SHP77 (cell line): Measurements from ENCODE around the gene KCNMB3.
A peak's percentile ranks its signal among the peaks of the same experiment; 100 is the strongest.
"Not testable (repeated sequence)": the region's sequence is repeated elsewhere in the genome, so short reads cannot be mapped to it uniquely, and the experiment has no call there.

Experiments
- DNase-seq, 2 experiments: peaks; one replicate each; lab custom pipeline; 2025; lab: John Stamatoyannopoulos, UW

KCNMB3 gene

DNA sequence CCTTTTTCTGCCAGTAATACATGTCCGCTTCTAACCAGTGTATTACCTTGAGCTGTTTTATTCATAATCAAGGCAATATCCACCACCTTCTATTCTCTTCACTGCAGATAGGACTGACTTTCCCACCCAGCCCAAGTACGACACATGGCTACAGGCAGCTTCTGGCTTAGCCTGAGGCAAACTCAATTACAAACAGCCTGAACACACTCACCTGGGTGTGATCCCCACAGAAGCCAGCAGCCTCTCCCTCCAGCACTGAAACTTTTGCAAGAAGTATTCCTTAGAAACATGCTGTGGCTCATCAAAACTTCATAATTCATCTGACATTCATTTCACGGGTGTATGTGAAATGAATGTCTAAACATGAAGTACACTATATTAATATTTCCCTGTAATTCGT, 13.5 kb upstream of the KCNMB3 start:
- DNase-seq = no peak

- DNase-seq = no peak
These were observed 12.2 kb upstream of the KCNMB3 start for GRCh38 chr3:179263134-179263533.

GRCh38 chr3:179260949-179261765, 10.2 kb upstream of the KCNMB3 start:
- peak; percentile 66 to 80 for DNase-seq

- DNase-seq = not testable (repeated sequence)
These were observed 9.2 kb upstream of the KCNMB3 start for GRCh38 chr3:179259959-179260756.

DNA sequence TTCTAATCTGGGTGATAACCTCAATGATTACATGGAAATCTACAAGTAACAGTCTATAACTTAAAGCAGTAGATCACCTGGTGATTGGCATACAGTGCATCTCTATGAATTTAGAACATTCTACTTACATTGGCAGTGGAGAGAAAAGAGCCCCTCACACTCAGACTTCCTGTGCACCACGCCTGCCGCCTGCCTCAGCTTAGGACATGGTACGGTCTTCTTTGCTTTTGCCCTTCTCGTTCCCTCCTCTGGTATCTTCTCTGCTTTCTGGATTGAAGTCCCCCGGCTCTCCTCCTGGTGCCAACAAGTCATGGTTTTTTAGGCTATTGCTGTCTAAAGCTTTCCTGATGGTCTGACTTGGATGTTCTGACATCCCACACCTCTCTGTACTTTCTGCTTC, 7.9 kb upstream of the KCNMB3 start:
- peak in 1 of 2 experiments; percentile 12 for DNase-seq

DNA sequence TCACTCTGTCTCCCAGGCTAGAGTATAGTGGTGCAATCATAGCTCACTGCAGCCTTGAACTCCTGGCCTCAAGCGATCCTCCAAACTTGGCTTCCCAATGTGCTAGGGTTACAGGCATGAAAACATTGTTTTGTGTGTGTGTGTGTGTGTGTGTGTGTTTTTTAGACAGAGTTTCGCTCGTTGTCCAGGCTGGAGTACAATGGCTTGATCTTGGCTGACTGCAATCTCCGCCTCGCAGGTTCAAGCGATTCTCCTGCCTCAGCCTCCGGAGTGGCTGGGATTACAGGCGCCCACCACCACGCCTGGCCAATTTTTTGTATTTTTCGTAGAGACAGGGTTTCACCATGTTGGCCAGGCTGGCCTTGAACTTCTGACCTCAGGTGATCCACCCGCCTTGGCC, 6.8 kb upstream of the KCNMB3 start:
- DNase-seq = not testable (repeated sequence)

- DNase-seq = no peak
These were observed 5.9 kb upstream of the KCNMB3 start for GRCh38 chr3:179256813-179257212.

- no peak for DNase-seq
These were observed 3.5 kb downstream of the KCNMB3 start for GRCh38 chr3:179247289-179248015.

GRCh38 chr3:179244878-179245277, 6.0 kb downstream of the KCNMB3 start:
- DNase-seq = no peak

DNA sequence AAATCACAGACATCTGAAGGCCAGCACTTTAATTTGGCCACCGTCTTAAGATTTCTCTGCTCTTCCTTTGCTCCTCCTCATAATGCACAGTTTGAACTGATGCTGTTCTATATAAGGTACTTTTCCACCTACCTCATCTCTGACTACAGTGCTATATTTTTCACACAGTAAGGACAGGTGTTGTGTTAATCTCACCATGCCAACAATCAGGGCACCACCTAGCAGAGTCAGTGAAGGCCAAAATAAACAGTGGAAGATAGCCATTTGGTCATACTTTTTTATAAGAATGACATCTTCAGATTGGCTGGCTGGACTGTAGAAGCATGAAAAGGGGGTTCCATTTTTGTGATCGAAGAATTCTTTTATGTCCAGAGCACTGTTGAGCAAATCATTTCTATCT, 8.1 kb downstream of the KCNMB3 start:
- DNase-seq = not testable (repeated sequence)

DNA sequence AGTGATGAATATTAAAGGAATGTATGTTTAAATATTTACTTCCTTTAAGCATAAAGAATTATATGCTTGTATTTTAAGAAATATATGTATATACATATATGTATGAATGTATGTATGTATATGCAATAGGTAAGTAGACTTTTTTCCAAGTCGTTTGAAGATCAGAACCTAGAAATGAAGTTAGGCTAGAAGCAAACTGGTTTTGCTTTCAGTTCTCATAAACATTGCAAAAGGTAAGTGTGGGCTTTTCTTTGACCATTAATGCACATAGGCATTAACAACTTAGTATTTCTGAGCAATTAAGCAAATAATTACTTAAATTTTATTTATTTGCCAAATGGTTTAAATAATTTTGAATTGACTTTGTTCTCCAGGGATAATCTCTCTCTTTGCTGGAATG, 10.6 kb downstream of the KCNMB3 start:
- DNase-seq = not testable (repeated sequence)

- no peak for DNase-seq
These were observed 14.1 kb downstream of the KCNMB3 start for GRCh38 chr3:179236669-179237301.

- no peak for DNase-seq
These were observed 16.7 kb downstream of the KCNMB3 start for GRCh38 chr3:179234199-179234598.

DNA sequence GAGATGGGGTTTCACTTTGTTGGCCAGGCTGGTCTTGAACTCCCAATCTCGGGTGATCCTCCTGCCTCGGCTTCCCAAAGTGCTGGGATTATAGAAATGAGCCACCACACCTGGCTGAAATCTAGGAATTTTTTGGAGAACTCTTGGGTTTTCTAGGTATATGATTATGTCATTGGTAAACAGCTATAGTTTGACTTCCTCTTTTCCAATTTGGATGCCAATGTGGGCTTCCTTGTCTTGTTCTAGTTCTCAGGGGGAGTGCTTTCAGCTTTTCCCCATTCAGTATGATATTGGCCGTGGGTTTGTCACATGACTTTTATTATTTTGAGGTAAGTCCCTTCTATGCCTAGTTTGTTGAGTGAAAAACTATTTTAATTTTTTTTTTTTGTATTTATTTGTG, 17.9 kb downstream of the KCNMB3 start:
- DNase-seq = no peak

DNA sequence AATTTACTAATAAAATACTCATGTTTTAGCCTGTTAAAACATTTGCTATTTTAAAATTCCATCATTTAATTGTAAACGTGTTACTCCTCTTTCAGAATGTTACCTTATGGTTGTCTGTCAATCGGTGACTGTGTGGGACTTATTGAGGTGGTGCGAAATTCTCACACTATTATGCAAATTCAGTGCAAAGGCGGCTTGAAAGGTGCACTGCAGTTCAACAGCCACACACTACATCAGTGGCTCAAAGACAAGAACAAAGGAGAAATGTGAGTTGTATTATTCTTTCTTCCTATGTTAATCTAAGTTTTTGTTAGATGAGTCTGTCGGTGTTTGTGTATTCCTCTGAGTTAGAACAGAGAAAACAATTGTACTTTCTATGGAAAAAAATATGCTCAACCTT, 21.7 kb downstream of the KCNMB3 start:
- DNase-seq = no peak

GRCh38 chr3:179227349-179227748, 23.6 kb downstream of the KCNMB3 start:
- DNase-seq = no peak

DNA sequence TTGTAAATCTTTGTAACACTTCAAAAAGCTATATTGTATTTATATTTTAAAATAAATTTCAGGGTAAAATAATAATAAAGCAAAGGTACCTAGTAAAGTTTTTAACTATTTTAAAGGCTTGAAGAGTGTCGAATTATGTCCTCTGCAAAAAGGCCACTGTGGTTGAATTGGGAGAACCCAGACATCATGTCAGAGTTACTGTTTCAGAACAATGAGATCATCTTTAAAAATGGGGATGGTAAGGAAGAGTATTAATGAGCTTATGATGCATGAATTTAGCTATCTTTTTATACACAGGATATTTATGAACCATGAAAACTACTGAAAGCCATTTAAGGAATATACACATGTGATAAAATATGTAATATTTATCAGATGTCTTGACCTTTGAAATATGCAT, 26.3 kb downstream of the KCNMB3 start:
- DNase-seq = no peak

DNA sequence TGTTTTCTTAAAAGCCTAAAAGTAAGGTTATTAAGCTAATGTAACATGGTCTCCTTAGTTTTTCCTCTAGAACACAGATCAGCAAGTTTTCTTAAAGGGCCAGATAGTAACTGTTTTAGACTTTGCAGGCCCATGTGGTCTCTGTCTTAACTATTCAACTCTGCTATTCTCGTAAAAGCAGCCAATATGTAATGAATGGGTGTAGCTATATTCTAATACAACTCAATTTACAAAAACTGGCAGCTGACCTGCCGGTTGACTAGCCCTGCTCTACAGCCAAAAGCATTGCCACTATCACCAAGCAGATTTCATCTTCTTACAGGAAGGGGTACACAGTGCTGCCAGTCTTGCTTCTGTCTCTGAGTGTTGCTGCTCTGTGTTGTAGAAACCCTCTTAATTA, 27.4 kb downstream of the KCNMB3 start:
- DNase-seq = no peak

GRCh38 chr3:179218213-179218612, 32.7 kb downstream of the KCNMB3 start:
- not testable (repeated sequence) for DNase-seq

GRCh38 chr3:179215550-179215949, 35.4 kb downstream of the KCNMB3 start:
- DNase-seq = not testable (repeated sequence)

- no peak for DNase-seq
These were observed 50.1 kb downstream of the KCNMB3 start for GRCh38 chr3:179200790-179201189.

GRCh38 chr3:179196700-179197099, 54.2 kb downstream of the KCNMB3 start:
- DNase-seq = no peak
